HepG2 (cell line): ENCODE measurements around the gene ANTKMT. TPM values are rescaled to one million over a fixed set of nuclear protein-coding genes. Genes with fewer than 3 reads are reported as not detected.
A peak's percentile ranks its signal among the peaks of the same experiment; 100 is the strongest.

Experiments
- ARNT ChIP-seq: fragments of 450-650 bp; IDR thresholded peaks from 2 replicates; pipeline ENCODE4 v1.6.1; 2017
- CENPX ChIP-seq: sonication (generic); formaldehyde crosslinking; IDR thresholded peaks from 2 replicates; pipeline ENCODE4 v1.9.0; 2021; ENCODE audit warnings: mild to moderate bottlenecking, missing genetic modification reagents, moderate library complexity
- CSRNP2 ChIP-seq: sonication (generic); formaldehyde crosslinking; conservative IDR thresholded peaks from 2 replicates; pipeline ENCODE4 v1.8.0; 2022; ENCODE audit warnings: low read depth, missing genetic modification reagents
- ERF ChIP-seq: IDR thresholded peaks from 2 replicates; pipeline ENCODE4 v1.6.1; 2018; ENCODE audit warnings: missing biosample characterization, missing genetic modification reagents
- FOXJ3 ChIP-seq: sonication (generic); formaldehyde crosslinking; IDR thresholded peaks from 2 replicates; pipeline ENCODE4 v1.4.0; 2020; ENCODE audit warnings: missing genetic modification reagents, mild to moderate bottlenecking, borderline replicate concordance
- GMEB1 ChIP-seq: sonication (generic); formaldehyde crosslinking; IDR thresholded peaks from 2 replicates; pipeline ENCODE4 v1.5.1; 2020; ENCODE audit warnings: missing genetic modification reagents, mild to moderate bottlenecking, borderline replicate concordance
- HOMEZ ChIP-seq: IDR thresholded peaks from 2 replicates; pipeline ENCODE4 v1.6.1; 2016; ENCODE audit warnings: low read depth
- LBX2 ChIP-seq: sonication (generic); formaldehyde crosslinking; IDR thresholded peaks from 2 replicates; pipeline ENCODE4 v1.5.0; 2020; ENCODE audit warnings: missing genetic modification reagents, mild to moderate bottlenecking, borderline replicate concordance
- MEIS2 ChIP-seq: sonication (generic); formaldehyde crosslinking; IDR thresholded peaks from 2 replicates; pipeline ENCODE4 v1.9.0; 2021; ENCODE audit warnings: mild to moderate bottlenecking, missing genetic modification reagents
- NFIB ChIP-seq: sonication (generic); formaldehyde crosslinking; IDR thresholded peaks from 2 replicates; pipeline ENCODE4 v1.9.0; 2021; ENCODE audit warnings: missing genetic modification reagents, mild to moderate bottlenecking, borderline replicate concordance
- SETDB1 ChIP-seq: sonication (generic); formaldehyde crosslinking; IDR thresholded peaks from 2 replicates; pipeline ENCODE4 v1.5.1; 2020; ENCODE audit warnings: missing genetic modification reagents, mild to moderate bottlenecking, borderline replicate concordance
- SMAD9 ChIP-seq: sonication (generic); formaldehyde crosslinking; IDR thresholded peaks from 2 replicates; pipeline ENCODE4 v1.5.1; 2020; ENCODE audit warnings: mild to moderate bottlenecking, missing genetic modification reagents
- TGIF2 ChIP-seq: IDR thresholded peaks from 2 replicates; pipeline ENCODE4 v1.6.1; 2016; ENCODE audit warnings: control low read depth, missing compliant biosample characterization
- TRAFD1 ChIP-seq: sonication (generic); formaldehyde crosslinking; IDR thresholded peaks from 2 replicates; pipeline ENCODE4 v1.5.1; 2020; ENCODE audit warnings: missing genetic modification reagents, mild to moderate bottlenecking, borderline replicate concordance
- ZBTB3 ChIP-seq: sonication (generic); formaldehyde crosslinking; IDR thresholded peaks from 2 replicates; pipeline ENCODE4 v1.4.0; 2020; ENCODE audit warnings: low read depth, mild to moderate bottlenecking, moderate library complexity, missing genetic modification reagents, borderline replicate concordance
- ZNF121 ChIP-seq: sonication (generic); formaldehyde crosslinking; IDR thresholded peaks from 2 replicates; pipeline ENCODE4 v1.5.0; 2020; ENCODE audit warnings: mild to moderate bottlenecking, missing genetic modification reagents
- ZNF18 ChIP-seq: sonication (generic); formaldehyde crosslinking; IDR thresholded peaks from 2 replicates; pipeline ENCODE4 v1.8.0; 2022; ENCODE audit warnings: mild to moderate bottlenecking, missing genetic modification reagents; ENCODE audit not compliant: insufficient replicate concordance
- ZNF232 ChIP-seq: sonication (generic); formaldehyde crosslinking; IDR thresholded peaks from 2 replicates; pipeline ENCODE4 v1.4.0; 2020; ENCODE audit warnings: missing genetic modification reagents, borderline replicate concordance
- ZNF383 ChIP-seq: sonication (generic); formaldehyde crosslinking; IDR thresholded peaks from 2 replicates; pipeline ENCODE4 v1.4.0; 2020; ENCODE audit warnings: missing genetic modification reagents, mild to moderate bottlenecking, borderline replicate concordance
- ZNF644 ChIP-seq: IDR thresholded peaks from 2 replicates; pipeline ENCODE4 v1.6.1; 2016; ENCODE audit warnings: low read depth
- ZSCAN29 ChIP-seq: sonication (generic); formaldehyde crosslinking; conservative IDR thresholded peaks from 2 replicates; pipeline ENCODE4 v1.4.0; 2020; ENCODE audit warnings: mild to moderate bottlenecking, missing genetic modification reagents
- polyA plus RNA-seq, 8 experiments: library from polyadenylated mRNA; depleted of rRNA in 3 of 8; stranded (reverse) in 7 of 8; unstranded in 1 of 8; fragments of >200 nt; fragmentation: Illumina TruSeq in 4 of 8; extraction: Trizol in 4 of 8; gene quantifications; 2 replicates each; pipeline versions ENCODE4 v1.2.1 to v1.2.3, GENCODE V29; 2011 to 2016; ENCODE audit warnings: low read depth in 4 of 8, missing spikeins in 1 of 8, mixed read lengths in 1 of 8; ENCODE audit not compliant: insufficient read depth in 1 of 8
- total RNA-seq, 5 experiments: library from RNA; depleted of rRNA; stranded (reverse); fragments of >200 nt; fragmentation: Illumina TruSeq; extraction: Trizol; gene quantifications; 2 replicates each; pipeline ENCODE4 v1.2.3, GENCODE V29; 2016; ENCODE audit warnings: low read depth in 1 of 5

The ANTKMT gene
- total and polyA plus RNA-seq, 2 of the 13 experiments (the other 11 are each of a cell fraction or from before 2014, with no cell fraction given) = 7.5 to 47.8 TPM

- no peak for TF ChIP-seq HOMEZ (CRISPR knock-in tag)
- no peak for TF ChIP-seq TGIF2 (CRISPR knock-in tag)
- TF ChIP-seq MEIS2 (CRISPR knock-in tag) = no peak
- TF ChIP-seq ARNT = no peak
- TF ChIP-seq ZNF644 (CRISPR knock-in tag) = no peak
- TF ChIP-seq GMEB1 (CRISPR knock-in tag) = no peak; the same call in 1 of the 2 replicates
- no peak for TF ChIP-seq SMAD9
- no peak for TF ChIP-seq CENPX (CRISPR knock-in tag)
- TF ChIP-seq TRAFD1 (CRISPR knock-in tag) = no peak
- peak; percentile 91 for TF ChIP-seq LBX2
- TF ChIP-seq SETDB1 = no peak
- no peak for TF ChIP-seq ZBTB3
- no peak for TF ChIP-seq ZSCAN29 (CRISPR knock-in tag)
- no peak for TF ChIP-seq ZNF232 (CRISPR knock-in tag)
- no peak for TF ChIP-seq NFIB (CRISPR knock-in tag)
- TF ChIP-seq ZNF121 (CRISPR knock-in tag) = no peak
- TF ChIP-seq ZNF383 (CRISPR knock-in tag) = no peak
- 0 out of 2 replicates have a peak, but pooled peaks have one; percentile 44 for TF ChIP-seq CSRNP2 (CRISPR knock-in tag)
- no peak for TF ChIP-seq ZNF18 (CRISPR knock-in tag)
- TF ChIP-seq FOXJ3 (CRISPR knock-in tag) = no peak
- no peak for TF ChIP-seq ERF (CRISPR knock-in tag)
These were observed 25.4 kb upstream of the ANTKMT start (continued) for GRCh38 chr16:695355-696089.
